Osteoblast (primary cell): ENCODE results near the gene CHCHD3. TPM values are rescaled to one million over a fixed set of nuclear protein-coding genes. Genes with fewer than 3 reads are reported as not detected.

Experiments
- DNase-seq: peaks from one replicate; pipeline ENCODE4 v3.0.0; 2011; ENCODE audit warnings: low spot score, mixed read lengths; ENCODE audit not compliant: insufficient read length; ENCODE audit errors: missing footprints
- H2AFZ ChIP-seq: 2 replicates; pipeline ENCODE4 v1.6.0; 2011; ENCODE audit warnings: mild to moderate bottlenecking, low read length
- H3K27ac ChIP-seq: 2 replicates; pipeline ENCODE4 v1.5.1; 2011; ENCODE audit warnings: mild to moderate bottlenecking, low read depth, low read length, moderate library complexity
- H3K27me3 ChIP-seq: 2 replicates; pipeline ENCODE4 v1.6.0; 2012; ENCODE audit warnings: mild to moderate bottlenecking, control low read depth, inconsistent platforms, low read length, moderate library complexity; ENCODE audit not compliant: insufficient read depth
- H3K36me3 ChIP-seq: 2 replicates; pipeline ENCODE4 v1.5.1; 2011; ENCODE audit warnings: mild to moderate bottlenecking, low read length, control low read depth, moderate library complexity; ENCODE audit not compliant: insufficient read depth
- H3K4me1 ChIP-seq: 2 replicates; pipeline ENCODE4 v1.5.1; 2011; ENCODE audit warnings: mild to moderate bottlenecking, low read length, control low read depth, moderate library complexity; ENCODE audit not compliant: insufficient read depth
- H3K4me2 ChIP-seq: 2 replicates; pipeline ENCODE4 v1.6.0; 2011; ENCODE audit warnings: mild to moderate bottlenecking, low read length; ENCODE audit not compliant: insufficient read depth
- H3K4me3 ChIP-seq: fragments of 200-600 bp; sonication (generic); 3 replicates; pipeline ENCODE4 v1.5.1; 2012; ENCODE audit warnings: mild to moderate bottlenecking, low read length, inconsistent platforms; ENCODE audit not compliant: insufficient read depth
- H3K79me2 ChIP-seq: 2 replicates; pipeline ENCODE4 v1.6.0; 2012; ENCODE audit warnings: mild to moderate bottlenecking, low read length, control low read depth, inconsistent platforms; ENCODE audit not compliant: insufficient read depth
- H3K9me3 ChIP-seq: 2 replicates; pipeline ENCODE4 v1.5.1; 2011; ENCODE audit warnings: low read depth, low read length, control low read depth
- H4K20me1 ChIP-seq: 2 replicates; pipeline ENCODE4 v1.6.0; 2012; ENCODE audit warnings: mild to moderate bottlenecking, low read length, control low read depth; ENCODE audit not compliant: insufficient read depth
- total RNA-seq: library from RNA; depleted of rRNA; stranded (reverse); fragments of >200 nt; gene quantifications from 2 replicates; pipeline ENCODE4 v1.2.3, GENCODE V29; 2012
- TF ChIP-seq, protein P1 (sequence below): IDR thresholded peaks from 2 replicates; pipeline ENCODE4 v1.5.1; 2011; ENCODE audit warnings: mild to moderate bottlenecking, low read depth, low read length, moderate library complexity; ENCODE audit errors: extremely low read depth

Gene CHCHD3
- total RNA-seq, 1 donor, result 89.8 TPM

DNA sequence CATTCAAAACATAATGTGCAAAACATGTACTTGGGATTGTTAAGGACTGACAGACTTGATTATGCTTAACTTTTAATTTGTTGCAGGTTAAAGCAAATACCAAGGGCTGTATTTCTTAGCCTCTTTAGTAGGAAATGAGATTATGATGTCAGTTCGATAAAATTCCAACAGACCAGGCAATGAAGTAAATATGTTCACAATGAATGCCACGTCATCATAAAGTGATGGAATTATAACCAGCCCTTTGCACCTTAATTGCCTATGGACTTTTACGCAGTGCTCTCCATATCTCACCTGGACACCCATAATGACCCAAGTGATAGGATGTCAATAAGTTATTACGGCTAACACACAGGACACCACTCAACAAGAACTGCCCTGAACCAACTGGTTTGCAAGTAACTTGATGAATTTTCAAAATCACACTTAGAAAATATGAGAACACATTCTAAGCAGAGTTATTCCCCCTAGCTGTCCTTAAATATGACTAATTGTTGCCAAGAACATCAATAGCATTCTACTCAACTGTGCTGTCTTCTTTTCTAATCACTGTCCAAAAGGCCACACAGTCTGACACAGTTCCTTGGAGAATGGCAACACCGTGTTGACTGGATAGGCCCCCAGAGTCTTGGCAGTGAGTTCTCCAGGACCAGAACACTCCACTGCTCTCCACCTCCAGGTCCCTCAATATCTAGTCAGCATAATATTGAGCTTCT is 115.0 kb downstream of the CHCHD3 start:
- no peak overlapping the region for H3K4me2 ChIP-seq
- no peaks in the 10 kb centered on the region for H4K20me1 ChIP-seq
- no peak overlapping the region for H2AFZ ChIP-seq
- no peaks in the 10 kb centered on the region for H3K36me3 ChIP-seq
- H3K4me3 ChIP-seq, result no peak overlapping the region
- H3K4me1 ChIP-seq, result peaks cover 3% of the 10 kb centered on the region
- H3K27me3 ChIP-seq, result no peaks in the 10 kb centered on the region
- TF ChIP-seq, protein P1, sequence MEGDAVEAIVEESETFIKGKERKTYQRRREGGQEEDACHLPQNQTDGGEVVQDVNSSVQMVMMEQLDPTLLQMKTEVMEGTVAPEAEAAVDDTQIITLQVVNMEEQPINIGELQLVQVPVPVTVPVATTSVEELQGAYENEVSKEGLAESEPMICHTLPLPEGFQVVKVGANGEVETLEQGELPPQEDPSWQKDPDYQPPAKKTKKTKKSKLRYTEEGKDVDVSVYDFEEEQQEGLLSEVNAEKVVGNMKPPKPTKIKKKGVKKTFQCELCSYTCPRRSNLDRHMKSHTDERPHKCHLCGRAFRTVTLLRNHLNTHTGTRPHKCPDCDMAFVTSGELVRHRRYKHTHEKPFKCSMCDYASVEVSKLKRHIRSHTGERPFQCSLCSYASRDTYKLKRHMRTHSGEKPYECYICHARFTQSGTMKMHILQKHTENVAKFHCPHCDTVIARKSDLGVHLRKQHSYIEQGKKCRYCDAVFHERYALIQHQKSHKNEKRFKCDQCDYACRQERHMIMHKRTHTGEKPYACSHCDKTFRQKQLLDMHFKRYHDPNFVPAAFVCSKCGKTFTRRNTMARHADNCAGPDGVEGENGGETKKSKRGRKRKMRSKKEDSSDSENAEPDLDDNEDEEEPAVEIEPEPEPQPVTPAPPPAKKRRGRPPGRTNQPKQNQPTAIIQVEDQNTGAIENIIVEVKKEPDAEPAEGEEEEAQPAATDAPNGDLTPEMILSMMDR, result no peak
- no peaks in the 10 kb centered on the region for H3K9me3 ChIP-seq
- H3K27ac ChIP-seq, result no peak overlapping the region
- DNase-seq, result no peak
- H3K79me2 ChIP-seq, result peaks cover 22% of the 10 kb centered on the region

DNA sequence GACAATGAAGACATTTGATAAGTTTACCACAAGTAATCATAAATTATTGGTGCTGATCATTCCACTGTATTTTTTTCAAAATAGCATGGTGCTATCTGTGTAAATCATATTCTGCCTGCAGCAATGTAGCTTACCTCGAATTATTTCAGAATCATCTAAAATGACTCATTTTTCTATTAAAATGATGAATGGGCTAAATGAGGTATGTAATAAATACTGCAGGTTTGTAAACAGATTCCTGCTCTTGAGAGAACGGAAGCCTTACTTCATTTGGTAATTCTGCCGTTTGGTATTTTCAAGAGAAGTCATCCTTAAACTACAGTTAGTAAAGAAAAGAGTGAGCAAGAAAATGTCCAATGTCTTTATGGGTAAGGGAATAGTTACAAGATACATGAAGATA is 115.9 kb downstream of the CHCHD3 start:
- H3K4me2 ChIP-seq, result no peak overlapping the region
- no peaks in the 10 kb centered on the region for H3K9me3 ChIP-seq
- H4K20me1 ChIP-seq, result no peaks in the 10 kb centered on the region
- H3K36me3 ChIP-seq, result no peaks in the 10 kb centered on the region
- TF ChIP-seq, protein P1, result no peak
- no peak overlapping the region for H3K27ac ChIP-seq
- peaks cover 3% of the 10 kb centered on the region for H3K4me1 ChIP-seq
- no peak overlapping the region for H3K4me3 ChIP-seq
- no peak overlapping the region for H2AFZ ChIP-seq
- H3K27me3 ChIP-seq, result no peaks in the 10 kb centered on the region
- H3K79me2 ChIP-seq, result peaks cover 25% of the 10 kb centered on the region
- DNase-seq, result no peak

DNA sequence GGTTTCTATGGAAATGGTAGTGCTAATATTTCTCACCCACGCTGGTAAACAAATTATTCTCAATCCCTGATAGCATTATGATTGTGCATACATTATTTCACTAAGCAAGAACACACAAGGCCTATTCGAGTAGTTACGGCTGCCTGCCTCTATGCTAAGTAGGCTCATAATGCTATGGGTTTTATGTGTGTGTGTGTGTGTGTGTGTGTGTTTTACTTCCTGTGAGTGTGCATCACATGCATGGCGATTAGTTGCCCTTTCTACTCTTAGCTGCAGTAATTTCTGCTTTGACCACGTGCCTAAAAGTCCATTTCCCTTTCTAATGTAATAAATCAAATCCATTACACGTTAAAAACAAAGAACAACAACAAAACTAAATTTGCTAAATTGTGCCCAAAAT is 117.0 kb downstream of the CHCHD3 start:
- no peak overlapping the region for H3K4me3 ChIP-seq
- no peaks in the 10 kb centered on the region for H3K9me3 ChIP-seq
- no peak overlapping the region for H3K27ac ChIP-seq
- DNase-seq, result no peak
- H3K4me2 ChIP-seq, result no peak overlapping the region
- no peak overlapping the region for H2AFZ ChIP-seq
- no peaks in the 10 kb centered on the region for H3K36me3 ChIP-seq
- peaks cover 25% of the 10 kb centered on the region for H3K79me2 ChIP-seq
- H4K20me1 ChIP-seq, result no peaks in the 10 kb centered on the region
- no peaks in the 10 kb centered on the region for H3K27me3 ChIP-seq
- TF ChIP-seq, protein P1, result no peak
- H3K4me1 ChIP-seq, result peaks cover 3% of the 10 kb centered on the region

DNA sequence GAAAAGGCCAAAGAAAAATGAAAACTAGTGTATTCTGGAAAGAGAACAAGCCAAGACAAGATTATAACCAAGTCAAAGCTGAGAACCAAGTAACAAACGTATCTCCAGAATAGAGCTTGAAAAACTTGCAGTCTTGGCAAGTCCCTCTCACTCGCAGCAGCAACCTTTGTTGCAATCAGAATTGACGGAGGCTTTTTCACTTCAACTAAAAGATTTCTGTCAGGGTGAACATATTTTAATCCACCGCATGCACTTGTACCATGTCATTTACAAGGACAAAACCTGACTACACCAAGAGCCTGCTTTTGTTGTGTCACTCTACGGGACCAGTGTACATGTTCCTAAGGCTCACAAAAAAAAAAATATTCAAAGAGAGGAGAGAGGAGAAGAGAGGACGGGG is 122.0 kb downstream of the CHCHD3 start:
- H3K4me2 ChIP-seq, result no peak overlapping the region
- no peak overlapping the region for H2AFZ ChIP-seq
- H3K4me3 ChIP-seq, result no peak overlapping the region
- no peak overlapping the region for H3K27ac ChIP-seq
- DNase-seq, result no peak
- peaks cover 10% of the 10 kb centered on the region for H3K79me2 ChIP-seq
- TF ChIP-seq, protein P1, result no peak
- no peaks in the 10 kb centered on the region for H3K27me3 ChIP-seq
- no peaks in the 10 kb centered on the region for H3K36me3 ChIP-seq
- H4K20me1 ChIP-seq, result no peaks in the 10 kb centered on the region
- H3K4me1 ChIP-seq, result no peaks in the 10 kb centered on the region
- H3K9me3 ChIP-seq, result no peaks in the 10 kb centered on the region
